ENCODE data around the gene C6orf120. TPM values are rescaled to one million over a fixed set of nuclear protein-coding genes. Genes with fewer than 3 reads are reported as not detected.

Gene C6orf120
- total and polyA plus RNA-seq, 2 donors (not counting 1 experiment from before 2014, with no cell fraction given), result 9.7 to 27.1 TPM

- POLR2A ChIA-PET, result no interaction called here
Observed at GRCh38 chr6:169667716-169668115, 34.2 kb upstream of the C6orf120 start.

More at GRCh38 chr6:169667716-169668115, 34.2 kb upstream of the C6orf120 start:
- no peak for TF ChIP-seq CTCF (IDR thresholded peaks at IDR 0.05)
- TF ChIP-seq EZH2 (IDR thresholded peaks at IDR 0.05; ENCODE audit: borderline replicate concordance, insufficient read depth, low read depth, low read length, poor library complexity, severe bottlenecking), result no peak
- H3K36me3 ChIP-seq (replicated peaks in 1 of 2; ENCODE audit: control extremely low read depth in 1 of 2, control insufficient read depth in 1 of 2, extremely low read depth in 1 of 2, insufficient read depth in 2 of 2, low read length in 1 of 2), result peaks cover 2 to 23% of the 10 kb centered on the region in 2 experiments
- Mint-ChIP-seq H3K27ac (no peak overlapping the region), H3K4me1 (no peaks in the 10 kb centered on the region), H3K9me3 (ENCODE audit: insufficient read depth) (no peaks in the 10 kb centered on the region), H3K4me3 (no peak overlapping the region), H3K27me3 (no peaks in the 10 kb centered on the region)
- no peaks in the 10 kb centered on the region for H4K20me1 ChIP-seq (ENCODE audit: control insufficient read depth, insufficient read depth, low read length, poor library complexity, severe bottlenecking)
- H3K27ac ChIP-seq (ENCODE audit: low read length in 2 of 2), result no peak overlapping the region
- DNase-seq (no peak), ATAC-seq (ENCODE audit: low read depth) (no peak)
- H3K27me3 ChIP-seq (replicated peaks in 1 of 4; ENCODE audit: control extremely low read depth in 1 of 4, control insufficient read depth in 3 of 4, insufficient read depth in 4 of 4, low read length in 3 of 4), result no peaks in the 10 kb centered on the region
- no peaks in the 10 kb centered on the region for H3K9me3 ChIP-seq (ENCODE audit: control extremely low read depth in 1 of 3, control insufficient read depth in 2 of 3, insufficient read depth in 1 of 3, low read length in 2 of 3)
- no peaks in the 10 kb centered on the region for H3K79me2 ChIP-seq (ENCODE audit: control insufficient read depth, insufficient read depth, low read length)
- CTCF ChIA-PET, result interaction anchor here (0.8 kb wide), 1 partner anchor 84 kb away, joined by 3 read pairs; no protein-coding TSS in a partner anchor
- no peak overlapping the region for H2AFZ ChIP-seq (ENCODE audit: insufficient read depth, low read depth, low read length, poor library complexity, severe bottlenecking)
- 98% methylated on average over 27 of the region's 27 CpGs for WGBS (ENCODE audit: insufficient coverage)
- intact Hi-C loops (cut with micrococcal nuclease), result no loop called here
- no peak overlapping the region for H3K9ac ChIP-seq (ENCODE audit: low read length)
- no peak overlapping the region for H3K4me3 ChIP-seq (ENCODE audit: control extremely low read depth in 1 of 5, extremely low read depth in 1 of 5, insufficient read depth in 1 of 5, low read depth in 2 of 5, low read length in 4 of 5)
- H3K4me2 ChIP-seq (replicated peaks; ENCODE audit: low read depth, low read length, poor library complexity, severe bottlenecking), result no peak overlapping the region
- no peaks in the 10 kb centered on the region for H3K4me1 ChIP-seq (ENCODE audit: control insufficient read depth in 2 of 2, insufficient read depth in 2 of 2, low read length in 2 of 2)

All from B cell (primary cell).